ENCODE results near the gene GPATCH3.

DNA sequence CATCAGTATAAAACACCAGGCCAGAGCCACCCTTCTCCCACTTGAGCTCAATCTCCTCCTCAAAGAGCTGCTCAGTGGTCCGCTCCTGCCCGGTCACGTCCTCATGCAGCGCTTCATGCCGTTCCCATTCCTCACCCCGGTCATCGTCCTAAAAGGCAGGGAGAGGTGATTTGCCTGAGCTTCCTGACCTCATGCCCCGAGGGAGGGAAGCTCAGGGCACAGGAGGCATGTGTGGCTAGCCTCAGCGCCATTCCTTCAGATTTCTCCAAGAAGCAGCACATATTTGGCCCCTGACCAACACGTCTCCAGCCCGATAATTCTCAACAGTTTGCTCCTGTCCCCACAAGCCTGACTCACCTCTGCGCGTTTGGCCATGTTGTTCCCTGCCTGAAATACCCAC is 6.0 kb downstream of the GPATCH3 start:
- TF ChIP-seq, protein P1, sequence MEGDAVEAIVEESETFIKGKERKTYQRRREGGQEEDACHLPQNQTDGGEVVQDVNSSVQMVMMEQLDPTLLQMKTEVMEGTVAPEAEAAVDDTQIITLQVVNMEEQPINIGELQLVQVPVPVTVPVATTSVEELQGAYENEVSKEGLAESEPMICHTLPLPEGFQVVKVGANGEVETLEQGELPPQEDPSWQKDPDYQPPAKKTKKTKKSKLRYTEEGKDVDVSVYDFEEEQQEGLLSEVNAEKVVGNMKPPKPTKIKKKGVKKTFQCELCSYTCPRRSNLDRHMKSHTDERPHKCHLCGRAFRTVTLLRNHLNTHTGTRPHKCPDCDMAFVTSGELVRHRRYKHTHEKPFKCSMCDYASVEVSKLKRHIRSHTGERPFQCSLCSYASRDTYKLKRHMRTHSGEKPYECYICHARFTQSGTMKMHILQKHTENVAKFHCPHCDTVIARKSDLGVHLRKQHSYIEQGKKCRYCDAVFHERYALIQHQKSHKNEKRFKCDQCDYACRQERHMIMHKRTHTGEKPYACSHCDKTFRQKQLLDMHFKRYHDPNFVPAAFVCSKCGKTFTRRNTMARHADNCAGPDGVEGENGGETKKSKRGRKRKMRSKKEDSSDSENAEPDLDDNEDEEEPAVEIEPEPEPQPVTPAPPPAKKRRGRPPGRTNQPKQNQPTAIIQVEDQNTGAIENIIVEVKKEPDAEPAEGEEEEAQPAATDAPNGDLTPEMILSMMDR (IDR thresholded peaks at IDR 0.05; ENCODE audit: poor library complexity): no peak
- TF ChIP-seq EZH2 (IDR thresholded peaks at IDR 0.05; ENCODE audit: borderline replicate concordance): no peak
